Common myeloid progenitor, CD34-positive (primary cell): ENCODE results near the gene QSOX1.

Experiments used
- CTCF ChIA-PET: fragments of 350-600 bp; sonication (Branson Sonifier 250); formaldehyde crosslinking; loops from one replicate; lab custom pipeline; 2021; ENCODE audit warnings: antibody characterized with exemption; lab: Charles Lee
- POLR2A ChIA-PET: fragments of 350-600 bp; sonication (Branson Sonifier 250); formaldehyde crosslinking; loops from one replicate; lab custom pipeline; 2021; ENCODE audit warnings: antibody characterized with exemption; lab: Charles Lee
- DNase-seq, 3 donors: peaks; one replicate each; pipeline versions ENCODE4 v3.0.0 to v3.0.0-alpha.2; 2013
- H3K27ac ChIP-seq, 2 experiments: 1 replicate in 1 of 2; 2 replicates in 1 of 2; pipeline ENCODE4 v1.7.0; 2013; ENCODE audit warnings: inconsistent platforms in 2 of 2, low read length in 2 of 2, mild to moderate bottlenecking in 2 of 2, low read depth in 1 of 2, moderate library complexity in 1 of 2; ENCODE audit not compliant: severe bottlenecking in 2 of 2, insufficient read depth in 1 of 2, poor library complexity in 1 of 2
- H3K27me3 ChIP-seq, 5 experiments: replicated peaks in 2 of 5; 1 replicate in 3 of 5; 2 replicates in 2 of 5; pipeline versions ENCODE4 v1.6.1 to v1.7.0; 2013; ENCODE audit warnings: low read length in 4 of 5, mild to moderate bottlenecking in 2 of 5, moderate library complexity in 2 of 5, inconsistent platforms in 1 of 5; ENCODE audit not compliant: insufficient read depth in 5 of 5, control insufficient read depth in 4 of 5
- H3K36me3 ChIP-seq, 4 experiments: 1 replicate in 2 of 4; 2 replicates in 2 of 4; pipeline versions ENCODE4 v1.6.1 to v1.7.0; 2013; ENCODE audit warnings: low read length in 3 of 4, control low read depth in 1 of 4, mild to moderate bottlenecking in 1 of 4; ENCODE audit not compliant: control insufficient read depth in 4 of 4, insufficient read depth in 4 of 4
- H3K4me1 ChIP-seq, 4 experiments: 1 replicate in 3 of 4; 2 replicates in 1 of 4; pipeline versions ENCODE4 v1.6.1 to v1.7.1; 2013; ENCODE audit warnings: low read length in 3 of 4, mild to moderate bottlenecking in 3 of 4, control low read depth in 1 of 4, inconsistent platforms in 1 of 4, moderate library complexity in 1 of 4; ENCODE audit not compliant: control insufficient read depth in 4 of 4, insufficient read depth in 4 of 4; ENCODE audit errors: control extremely low read depth in 1 of 4
- H3K4me3 ChIP-seq, 7 experiments: 1 replicate in 4 of 7; 2 replicates in 3 of 7; pipeline versions ENCODE4 v1.5.1 to v1.7.0; 2013; ENCODE audit warnings: mild to moderate bottlenecking in 7 of 7, low read length in 6 of 7, moderate library complexity in 6 of 7, inconsistent platforms in 2 of 7, low read depth in 2 of 7, control low read depth in 1 of 7; ENCODE audit not compliant: insufficient read depth in 4 of 7, control insufficient read depth in 1 of 7; ENCODE audit errors: extremely low read depth in 1 of 7
- H3K9me3 ChIP-seq, 5 experiments: 1 replicate in 4 of 5; 2 replicates in 1 of 5; pipeline versions ENCODE4 v1.6.1 to v1.7.1; 2013; ENCODE audit warnings: low read length in 4 of 5, mild to moderate bottlenecking in 2 of 5, inconsistent platforms in 1 of 5, low read depth in 1 of 5, moderate library complexity in 1 of 5; ENCODE audit not compliant: control insufficient read depth in 4 of 5, insufficient read depth in 2 of 5; ENCODE audit errors: control extremely low read depth in 1 of 5
- WGBS: methylation state at CpG from one replicate; pipeline ENCODE4 v1.1.5; 2013; ENCODE audit not compliant: insufficient coverage; 5-methylcytosine and 5-hydroxymethylcytosine counted together

Gene QSOX1

GRCh38 chr1:180150982-180151381 is 3.7 kb upstream of the QSOX1 start:
- H3K27me3 ChIP-seq = no peaks in the 10 kb centered on the region
- H3K36me3 ChIP-seq = no peaks in the 10 kb centered on the region
- no peak overlapping the region for H3K27ac ChIP-seq
- WGBS = 100% methylated on average over 1 of the region's 1 CpG
- peaks cover 3 to 33% (median 19%) of the 10 kb centered on the region in 4 experiments for H3K4me1 ChIP-seq
- ChIA-PET CTCF (no interaction called here), POLR2A (no interaction called here)
- no peak overlapping the region for H3K4me3 ChIP-seq
- H3K9me3 ChIP-seq = no peaks in the 10 kb centered on the region
- peak in 2 of 3 donors; percentile 28 to 35 for DNase-seq

GRCh38 chr1:180151508-180151907 is 3.2 kb upstream of the QSOX1 start:
- H3K9me3 ChIP-seq = no peaks in the 10 kb centered on the region
- H3K27ac ChIP-seq = no peak overlapping the region
- WGBS = no CpG with 5 or more reads among the region's 3 CpGs
- no peak for DNase-seq
- ChIA-PET CTCF (interaction anchor here (1.4 kb wide), 1 partner anchor 17 kb away, joined by 6 read pairs; no protein-coding TSS in a partner anchor), POLR2A (no interaction called here)
- H3K4me3 ChIP-seq = no peak overlapping the region
- H3K4me1 ChIP-seq = peaks cover 6 to 39% (median 22%) of the 10 kb centered on the region in 4 experiments
- no peaks in the 10 kb centered on the region for H3K27me3 ChIP-seq
- peaks cover 0 to 1% (median 0%) of the 10 kb centered on the region in 4 experiments for H3K36me3 ChIP-seq

DNA sequence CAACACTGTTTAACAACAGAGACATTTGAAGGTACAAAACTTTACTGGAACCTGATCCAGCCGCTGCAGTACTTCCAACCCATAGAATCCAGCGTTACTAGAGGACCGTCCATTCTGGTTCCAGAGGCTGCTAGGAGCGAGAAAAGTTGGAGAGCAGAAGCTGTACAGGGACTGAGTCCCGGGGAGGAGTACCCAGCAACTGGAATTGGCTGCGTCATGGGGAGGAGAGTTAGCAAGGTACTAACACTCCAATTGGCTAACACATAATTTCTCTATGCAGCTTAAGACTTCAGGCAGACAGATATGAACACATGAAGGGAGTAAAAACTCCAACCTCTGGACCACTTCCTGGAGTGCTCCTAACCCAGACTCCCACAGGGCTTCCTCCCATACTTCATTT is 2.1 kb upstream of the QSOX1 start:
- H3K27me3 ChIP-seq = no peaks in the 10 kb centered on the region
- H3K4me3 ChIP-seq = no peak overlapping the region
- no peak for DNase-seq
- H3K27ac ChIP-seq = no peak overlapping the region
- ChIA-PET CTCF (interaction anchor here (1.4 kb wide), 1 partner anchor 16 kb away, joined by 6 read pairs; no protein-coding TSS in a partner anchor), POLR2A (no interaction called here)
- WGBS = 93% methylated on average over 4 of the region's 6 CpGs
- peaks cover 0 to 2% (median 0%) of the 10 kb centered on the region in 4 experiments for H3K36me3 ChIP-seq
- H3K4me1 ChIP-seq = peaks cover 8 to 48% (median 24%) of the 10 kb centered on the region in 4 experiments
- H3K9me3 ChIP-seq = no peaks in the 10 kb centered on the region

GRCh38 chr1:180153032-180153431 is 1.6 kb upstream of the QSOX1 start:
- peaks cover 8 to 48% (median 24%) of the 10 kb centered on the region in 4 experiments for H3K4me1 ChIP-seq
- CTCF ChIA-PET = interaction anchor here (6.9 kb wide), 1 partner anchor 16 kb away, joined by 56 read pairs; no protein-coding TSS in a partner anchor

DNA sequence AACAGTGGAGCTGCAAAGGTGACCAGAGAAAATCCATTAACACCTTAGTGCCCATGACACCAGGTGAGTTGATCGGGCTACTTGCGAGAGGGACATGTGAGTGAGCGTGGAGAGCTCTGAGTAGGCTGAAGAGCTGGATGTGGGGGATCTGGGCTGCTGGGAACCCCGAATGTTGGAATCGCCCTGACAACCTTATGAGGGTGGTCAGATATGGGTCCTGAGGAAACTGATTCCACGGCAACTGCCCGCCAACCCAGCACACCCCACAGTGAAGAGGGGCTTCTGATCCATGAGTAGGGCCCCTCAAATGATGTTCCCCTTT is 705 bp upstream of the QSOX1 start:
- peak overlapping the region; percentile 46 to 83 for H3K27ac ChIP-seq
- H3K9me3 ChIP-seq = no peaks in the 10 kb centered on the region
- CTCF ChIA-PET = interaction anchor here (6.9 kb wide), 1 partner anchor 15 kb away, joined by 56 read pairs; no protein-coding TSS in a partner anchor
- POLR2A ChIA-PET = no interaction called here
- H3K27me3 ChIP-seq = no peaks in the 10 kb centered on the region
- DNase-seq = no peak
- H3K36me3 ChIP-seq = peaks cover 0 to 6% (median 1%) of the 10 kb centered on the region in 4 experiments
- WGBS = 21% methylated on average over 7 of the region's 7 CpGs
- peaks cover 8 to 48% (median 24%) of the 10 kb centered on the region in 4 experiments for H3K4me1 ChIP-seq
- peak overlapping the region; percentile 69 to 91 (median 88) for H3K4me3 ChIP-seq

More at GRCh38 chr1:180153032-180153431, 1.6 kb upstream of the QSOX1 start:
- POLR2A ChIA-PET = no interaction called here
- Histone ChIP-seq H3K27ac (no peak overlapping the region), H3K27me3 (no peaks in the 10 kb centered on the region), H3K4me3 (no peak overlapping the region), H3K9me3 (no peaks in the 10 kb centered on the region), H3K36me3 (peaks cover 0 to 2% (median 1%) of the 10 kb centered on the region in 4 experiments)
- DNase-seq = no peak
- WGBS = 97% methylated on average over 3 of the region's 5 CpGs

DNA sequence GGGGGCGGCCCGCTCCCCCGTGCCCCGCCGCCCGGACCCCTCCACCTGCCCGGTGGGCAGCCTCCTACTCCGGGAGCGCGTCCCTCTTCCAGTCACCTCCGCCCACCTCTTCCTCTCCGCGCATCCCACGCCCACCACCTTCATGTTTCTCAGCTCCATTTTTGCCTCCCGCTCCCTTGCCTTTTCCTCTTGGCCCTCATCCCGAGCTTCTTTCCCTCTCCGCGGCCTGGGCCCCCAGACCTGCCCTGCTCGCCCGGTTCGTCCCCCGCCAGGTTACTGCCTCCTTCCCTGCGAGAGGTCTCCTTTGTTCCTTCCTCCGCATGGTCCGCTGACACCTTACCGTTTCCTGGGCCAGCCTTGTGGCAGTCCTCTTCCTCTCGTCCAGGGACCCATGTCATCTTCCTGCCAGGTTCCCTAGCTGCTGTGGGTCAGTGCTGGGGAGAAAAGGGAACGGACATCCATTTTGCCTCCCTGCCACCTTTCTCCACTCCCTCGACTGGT is 563 bp downstream of the QSOX1 start:
- Histone ChIP-seq H3K36me3 (peaks cover 0 to 6% (median 1%) of the 10 kb centered on the region in 4 experiments), H3K4me3 (peak overlapping the region; percentile 25 to 91 (median 84)), H3K9me3 (no peaks in the 10 kb centered on the region), H3K27ac (peak overlapping the region in 1 of 2 experiments; percentile 56), H3K4me1 (peaks cover 8 to 52% (median 24%) of the 10 kb centered on the region in 4 experiments), H3K27me3 (no peaks in the 10 kb centered on the region)
- 2% methylated on average over 28 of the region's 29 CpGs for WGBS
- ChIA-PET CTCF (interaction anchor here (1.0 to 6.9 kb wide), 3 partner anchors 9 to 25 kb away, joined by 4 to 56 read pairs (median 7); no protein-coding TSS in a partner anchor), POLR2A (interaction anchor here (1.1 kb wide), 1 partner anchor 348 kb away, joined by 3 read pairs; no protein-coding TSS in a partner anchor)
- no peak for DNase-seq

DNA sequence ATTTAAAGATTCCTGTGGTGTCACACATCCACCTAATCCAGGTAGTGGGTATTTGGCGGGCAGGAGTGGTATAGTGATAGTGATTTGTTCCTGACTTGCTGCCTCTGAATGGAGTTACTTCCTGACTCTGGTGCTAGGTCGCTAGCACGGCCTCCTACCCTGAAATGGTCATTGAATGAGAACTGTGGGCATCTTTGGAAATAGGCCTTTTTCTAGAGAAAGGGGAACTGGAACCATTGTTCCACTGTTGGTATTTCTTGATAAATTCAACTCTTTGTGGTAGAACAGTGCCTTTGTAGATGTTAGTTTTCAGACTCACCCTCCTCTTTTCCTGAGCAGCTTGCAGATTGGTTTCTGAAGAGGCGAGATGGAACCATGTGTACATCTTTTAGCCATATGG is 1.5 kb downstream of the QSOX1 start:
- peak in 2 of 3 donors; percentile 36 to 50 for DNase-seq
- WGBS = 100% methylated on average over 2 of the region's 4 CpGs

More for the DNA sequence above, 1.5 kb downstream of the QSOX1 start:
- POLR2A ChIA-PET = no interaction called here
- peaks cover 0 to 6% (median 1%) of the 10 kb centered on the region in 4 experiments for H3K36me3 ChIP-seq
- H3K9me3 ChIP-seq = no peaks in the 10 kb centered on the region
- CTCF ChIA-PET = interaction anchor here (1.9 to 6.9 kb wide), 2 partner anchors 13 to 20 kb away, joined by 4 to 56 read pairs; no protein-coding TSS in a partner anchor
- H3K4me1 ChIP-seq = peaks cover 8 to 44% (median 20%) of the 10 kb centered on the region in 4 experiments
- no peaks in the 10 kb centered on the region for H3K27me3 ChIP-seq
- peak overlapping the region in 3 of 7 experiments; percentile 75 to 91 (median 84) for H3K4me3 ChIP-seq
- no peak overlapping the region for H3K27ac ChIP-seq
